DOHH2 (cell line): ENCODE results near the gene GRAMD2B.

Source experiments
- EZH2phosphoT487 ChIP-seq: fragments of 200-600 bp; sonication (generic); IDR thresholded peaks from 2 replicates; pipeline ENCODE4 v1.6.1; 2017; ENCODE audit warnings: borderline replicate concordance, mild to moderate bottlenecking, antibody characterized with exemption, low read length, moderate library complexity, mixed read lengths
- TF ChIP-seq, protein P1 (sequence below): fragments of 200-600 bp; sonication (generic); IDR thresholded peaks from one replicate; pipeline ENCODE4 v1.5.1; 2014; ENCODE audit warnings: antibody characterized with exemption, mild to moderate bottlenecking, low read depth, low read length; ENCODE audit not compliant: poor library complexity, severe bottlenecking

- TF ChIP-seq, protein P1, sequence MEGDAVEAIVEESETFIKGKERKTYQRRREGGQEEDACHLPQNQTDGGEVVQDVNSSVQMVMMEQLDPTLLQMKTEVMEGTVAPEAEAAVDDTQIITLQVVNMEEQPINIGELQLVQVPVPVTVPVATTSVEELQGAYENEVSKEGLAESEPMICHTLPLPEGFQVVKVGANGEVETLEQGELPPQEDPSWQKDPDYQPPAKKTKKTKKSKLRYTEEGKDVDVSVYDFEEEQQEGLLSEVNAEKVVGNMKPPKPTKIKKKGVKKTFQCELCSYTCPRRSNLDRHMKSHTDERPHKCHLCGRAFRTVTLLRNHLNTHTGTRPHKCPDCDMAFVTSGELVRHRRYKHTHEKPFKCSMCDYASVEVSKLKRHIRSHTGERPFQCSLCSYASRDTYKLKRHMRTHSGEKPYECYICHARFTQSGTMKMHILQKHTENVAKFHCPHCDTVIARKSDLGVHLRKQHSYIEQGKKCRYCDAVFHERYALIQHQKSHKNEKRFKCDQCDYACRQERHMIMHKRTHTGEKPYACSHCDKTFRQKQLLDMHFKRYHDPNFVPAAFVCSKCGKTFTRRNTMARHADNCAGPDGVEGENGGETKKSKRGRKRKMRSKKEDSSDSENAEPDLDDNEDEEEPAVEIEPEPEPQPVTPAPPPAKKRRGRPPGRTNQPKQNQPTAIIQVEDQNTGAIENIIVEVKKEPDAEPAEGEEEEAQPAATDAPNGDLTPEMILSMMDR = no peak
- no peak for TF ChIP-seq EZH2phosphoT487
Observed at GRCh38 chr5:126462239-126463014, 39.2 kb downstream of the GRAMD2B start.
